ENCODE measurements around the gene ACAP3. TPM values are rescaled to one million over a fixed set of nuclear protein-coding genes. Genes with fewer than 3 reads are reported as not detected.

The ACAP3 gene
- total and polyA plus RNA-seq, 10 of the 15 experiments (the other 5 are each of a cell fraction or from before 2014, with no cell fraction given): 0.05 to 34.2 (median 7.1) TPM

DNA sequence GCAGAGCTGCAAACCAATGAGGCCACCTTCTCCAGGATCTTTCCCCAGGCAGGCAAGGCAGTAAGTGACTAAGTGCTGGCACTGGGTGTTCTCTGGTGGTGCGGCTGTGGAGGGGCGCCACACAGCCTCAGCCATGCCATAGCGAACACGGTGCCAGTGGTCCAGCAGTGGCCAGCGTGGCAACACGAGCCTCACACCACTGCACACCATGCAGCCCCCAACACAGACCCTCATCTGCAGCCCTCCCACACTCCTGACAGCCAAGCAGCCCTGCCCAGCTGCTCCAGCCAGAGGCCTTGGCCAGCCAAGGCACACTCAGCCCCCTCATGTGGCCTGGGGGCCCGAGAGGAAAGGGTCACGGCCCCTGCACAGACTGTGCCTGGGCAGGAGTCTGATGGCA is 13.7 kb upstream of the ACAP3 start:
- in situ Hi-C loops (cut with MboI): no loop called here
- TSS peak; percentile 23 for BruUV-seq (replicated peaks)

DNA sequence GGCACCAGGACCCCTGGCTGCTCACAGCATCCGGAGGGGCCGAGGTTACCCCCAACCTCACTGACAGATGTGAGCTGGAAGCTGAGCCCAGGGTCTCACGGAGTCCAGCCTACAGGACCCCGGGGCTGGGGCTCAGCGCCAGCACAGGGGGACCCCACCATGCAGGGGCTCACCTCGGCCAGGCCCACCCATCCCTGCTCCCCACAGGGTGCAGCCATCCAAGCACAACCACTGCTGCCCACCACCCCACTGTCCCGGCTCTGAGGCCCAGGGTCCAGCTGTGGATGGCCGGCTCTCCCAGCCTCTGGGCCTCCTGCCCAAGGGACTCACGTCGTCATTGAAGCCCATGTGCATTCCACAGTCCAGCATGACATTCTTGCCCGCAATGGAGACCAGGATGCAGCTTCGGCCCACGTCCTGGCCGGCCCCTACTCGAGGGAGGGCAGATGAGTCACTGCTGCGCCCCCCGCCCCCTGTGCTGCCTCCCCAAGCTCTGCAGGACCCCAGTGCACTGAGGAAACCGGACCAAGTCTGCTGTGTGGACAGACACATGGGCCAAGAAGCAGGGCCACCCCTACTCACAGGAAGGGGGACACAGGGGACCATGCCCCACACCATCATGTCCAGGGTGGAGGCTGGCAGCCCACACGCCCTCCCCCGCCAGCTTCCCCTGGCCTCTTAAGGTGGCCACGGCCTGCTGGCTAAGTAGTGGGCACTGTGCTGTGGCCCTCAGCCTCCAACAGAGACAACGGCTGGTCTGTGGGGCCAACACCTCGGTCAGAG is 13.1 kb upstream of the ACAP3 start:
- POLR2A ChIA-PET: no interaction called here

More for the DNA sequence above, 13.7 kb upstream of the ACAP3 start:
- intact Hi-C loops (cut with micrococcal nuclease; ENCODE audit: unreplicated experiment): no loop called here
- RAD21 ChIA-PET (ENCODE audit: unreplicated experiment): no interaction called here
- peaks cover 0 to 9% of the 10 kb centered on the region in 2 experiments; a peak in 3 of 4 replicates for H3K36me3 ChIP-seq (ENCODE audit: control insufficient read depth in 2 of 2, insufficient read depth in 2 of 2, low read length in 1 of 2)
- no peak overlapping the region for H3K9ac ChIP-seq (ENCODE audit: control insufficient read depth, insufficient read depth, low read length)
- ATAC-seq (no peak), DNase-seq (ENCODE audit: low read depth, low spot score) (no peak), FAIRE-seq (no peak)
- TF ChIP-seq ASH2L (IDR thresholded peaks at IDR 0.05; ENCODE audit: borderline replicate concordance, low read depth) (no peak), MEF2A (IDR thresholded peaks at IDR 0.05; ENCODE audit: insufficient read depth, low read depth, low read length) (no peak), CBFB (IDR thresholded peaks at IDR 0.05; ENCODE audit: low read depth) (no peak), SMC3 (IDR thresholded peaks at IDR 0.05; ENCODE audit: borderline replicate concordance, low read length) (no peak), WRNIP1 (IDR thresholded peaks at IDR 0.05; ENCODE audit: borderline replicate concordance, low read depth, low read length) (no peak), BCL11A (IDR thresholded peaks at IDR 0.05; ENCODE audit: low read depth, low read length) (no peak)
- H3K27ac ChIP-seq (ENCODE audit: control insufficient read depth, insufficient read depth): no peak overlapping the region
- H3K4me2 ChIP-seq (ENCODE audit: control insufficient read depth, insufficient read depth): no peak overlapping the region
- no peaks in the 10 kb centered on the region for H3K9me3 ChIP-seq (replicated peaks; ENCODE audit: control insufficient read depth, insufficient read depth, low read length)
- WGBS (ENCODE audit: insufficient coverage, insufficient replicate concordance, low lambda C conversion rate, missing lambda C conversion rate): 91% methylated on average over 8 of the region's 8 CpGs
- H3K79me2 ChIP-seq (ENCODE audit: control insufficient read depth, insufficient read depth, low read length): peaks cover 44% of the 10 kb centered on the region
- CTCF ChIA-PET: no interaction called here
- H3K27me3 ChIP-seq (replicated peaks in 1 of 2; ENCODE audit: control insufficient read depth in 2 of 2, insufficient read depth in 2 of 2, low read length in 1 of 2): no peaks in the 10 kb centered on the region
- no peak overlapping the region for H3K4me3 ChIP-seq
- SMC1A ChIA-PET (ENCODE audit: uncharacterized antibody, unreplicated experiment): no interaction called here
- no peak overlapping the region for H2AFZ ChIP-seq (ENCODE audit: control insufficient read depth, low read depth, low read length)
- no peaks in the 10 kb centered on the region; the same call in 1 of the 2 replicates for H4K20me1 ChIP-seq (ENCODE audit: control insufficient read depth, insufficient read depth)
- POLR2A ChIA-PET: no interaction called here
- H3K4me1 ChIP-seq (ENCODE audit: control insufficient read depth, insufficient read depth, low read length): peaks cover 10% of the 10 kb centered on the region

More for the DNA sequence above, 13.1 kb upstream of the ACAP3 start:
- TF ChIP-seq NBN (IDR thresholded peaks at IDR 0.05): no peak
- TF ChIP-seq MXI1 (IDR thresholded peaks at IDR 0.05; ENCODE audit: low read depth, low read length): no peak
- TF ChIP-seq, protein P1, sequence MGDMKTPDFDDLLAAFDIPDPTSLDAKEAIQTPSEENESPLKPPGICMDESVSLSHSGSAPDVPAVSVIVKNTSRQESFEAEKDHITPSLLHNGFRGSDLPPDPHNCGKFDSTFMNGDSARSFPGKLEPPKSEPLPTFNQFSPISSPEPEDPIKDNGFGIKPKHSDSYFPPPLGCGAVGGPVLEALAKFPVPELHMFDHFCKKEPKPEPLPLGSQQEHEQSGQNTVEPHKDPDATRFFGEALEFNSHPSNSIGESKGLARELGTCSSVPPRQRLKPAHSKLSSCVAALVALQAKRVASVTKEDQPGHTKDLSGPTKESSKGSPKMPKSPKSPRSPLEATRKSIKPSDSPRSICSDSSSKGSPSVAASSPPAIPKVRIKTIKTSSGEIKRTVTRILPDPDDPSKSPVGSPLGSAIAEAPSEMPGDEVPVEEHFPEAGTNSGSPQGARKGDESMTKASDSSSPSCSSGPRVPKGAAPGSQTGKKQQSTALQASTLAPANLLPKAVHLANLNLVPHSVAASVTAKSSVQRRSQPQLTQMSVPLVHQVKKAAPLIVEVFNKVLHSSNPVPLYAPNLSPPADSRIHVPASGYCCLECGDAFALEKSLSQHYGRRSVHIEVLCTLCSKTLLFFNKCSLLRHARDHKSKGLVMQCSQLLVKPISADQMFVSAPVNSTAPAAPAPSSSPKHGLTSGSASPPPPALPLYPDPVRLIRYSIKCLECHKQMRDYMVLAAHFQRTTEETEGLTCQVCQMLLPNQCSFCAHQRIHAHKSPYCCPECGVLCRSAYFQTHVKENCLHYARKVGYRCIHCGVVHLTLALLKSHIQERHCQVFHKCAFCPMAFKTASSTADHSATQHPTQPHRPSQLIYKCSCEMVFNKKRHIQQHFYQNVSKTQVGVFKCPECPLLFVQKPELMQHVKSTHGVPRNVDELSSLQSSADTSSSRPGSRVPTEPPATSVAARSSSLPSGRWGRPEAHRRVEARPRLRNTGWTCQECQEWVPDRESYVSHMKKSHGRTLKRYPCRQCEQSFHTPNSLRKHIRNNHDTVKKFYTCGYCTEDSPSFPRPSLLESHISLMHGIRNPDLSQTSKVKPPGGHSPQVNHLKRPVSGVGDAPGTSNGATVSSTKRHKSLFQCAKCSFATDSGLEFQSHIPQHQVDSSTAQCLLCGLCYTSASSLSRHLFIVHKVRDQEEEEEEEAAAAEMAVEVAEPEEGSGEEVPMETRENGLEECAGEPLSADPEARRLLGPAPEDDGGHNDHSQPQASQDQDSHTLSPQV (IDR thresholded peaks at IDR 0.05): no peak
- Histone ChIP-seq H3K27me3 (replicated peaks in 1 of 2; ENCODE audit: control insufficient read depth in 2 of 2, insufficient read depth in 2 of 2, low read length in 1 of 2) (no peaks in the 10 kb centered on the region), H3K4me3 (no peak overlapping the region), H3K36me3 (ENCODE audit: control insufficient read depth in 2 of 2, insufficient read depth in 2 of 2, low read length in 1 of 2) (peaks cover 0 to 9% of the 10 kb centered on the region in 2 experiments; a peak in 3 of 4 replicates), H4K20me1 (ENCODE audit: control insufficient read depth, insufficient read depth) (no peaks in the 10 kb centered on the region; the same call in 1 of the 2 replicates), H3K4me2 (ENCODE audit: control insufficient read depth, insufficient read depth) (no peak overlapping the region), H3K27ac (ENCODE audit: control insufficient read depth, insufficient read depth) (no peak overlapping the region), H2AFZ (ENCODE audit: control insufficient read depth, low read depth, low read length) (no peak overlapping the region), H3K9me3 (replicated peaks; ENCODE audit: control insufficient read depth, insufficient read depth, low read length) (no peaks in the 10 kb centered on the region), H3K79me2 (ENCODE audit: control insufficient read depth, insufficient read depth, low read length) (peaks cover 43% of the 10 kb centered on the region), H3K9ac (ENCODE audit: control insufficient read depth, insufficient read depth, low read length) (no peak overlapping the region), H3K4me1 (ENCODE audit: control insufficient read depth, insufficient read depth, low read length) (peaks cover 10% of the 10 kb centered on the region)
- BruUV-seq (replicated peaks): no TSS peak
- FAIRE-seq (no peak), DNase-seq (ENCODE audit: low read depth, low spot score) (no peak), ATAC-seq (no peak)
- in situ Hi-C loops (cut with MboI) (no loop called here), intact Hi-C loops (cut with micrococcal nuclease; ENCODE audit: unreplicated experiment) (no loop called here)
- ChIA-PET CTCF (no interaction called here), RAD21 (ENCODE audit: unreplicated experiment) (no interaction called here), SMC1A (ENCODE audit: uncharacterized antibody, unreplicated experiment) (no interaction called here)
- WGBS (ENCODE audit: insufficient coverage, insufficient replicate concordance, low lambda C conversion rate, missing lambda C conversion rate): 85% methylated on average over 22 of the region's 23 CpGs
